Astrocyte (in vitro differentiated cells and primary cell): ENCODE measurements around the gene GON4L.

ENCODE experiments used
- CTCF ChIP-seq: IDR thresholded peaks from 2 replicates; pipeline ENCODE4 v1.5.1; 2011; ENCODE audit warnings: low read depth, mild to moderate bottlenecking, inconsistent platforms, low read length, moderate library complexity; ENCODE audit not compliant: insufficient read depth
- EZH2 ChIP-seq: IDR thresholded peaks from 2 replicates; pipeline ENCODE4 v1.6.1; 2012; ENCODE audit warnings: mild to moderate bottlenecking, low read length, inconsistent platforms; ENCODE audit not compliant: insufficient read depth

- TF ChIP-seq EZH2, result no peak
- TF ChIP-seq CTCF, result no peak
Measured at GRCh38 chr1:155889566-155889965, 32.6 kb upstream of the GON4L start.
